Natural killer cell (primary cell): ENCODE results near the gene ZBTB46. TPM values are rescaled to one million over a fixed set of nuclear protein-coding genes. Genes with fewer than 3 reads are reported as not detected.

Experiments
- ATAC-seq, 3 donors: fragments of 150-1000 bp in 2 of 3; fragments of 200-7000 bp in 1 of 3; cut with Tn5 transposase; 1 replicate in 1 of 3; 2 replicates in 2 of 3; pipeline ENCODE4 v1.10.0; 2021; ENCODE audit warnings: mild to moderate bottlenecking in 2 of 3, moderate library complexity in 2 of 3
- DNase-seq, 2 donors: peaks; one replicate each; pipeline versions ENCODE4 v3.0.0 to v3.0.0-alpha.2; 2013 to 2021; ENCODE audit warnings: mixed read lengths in 1 of 2
- H3K27ac ChIP-seq: one replicate; pipeline ENCODE4 v1.5.1; 2013; ENCODE audit warnings: mild to moderate bottlenecking, low read length
- H3K27me3 ChIP-seq: one replicate; pipeline ENCODE4 v1.6.1; 2013; ENCODE audit warnings: low read length; ENCODE audit not compliant: control insufficient read depth, insufficient read depth
- H3K36me3 ChIP-seq: one replicate; pipeline ENCODE4 v1.6.1; 2013; ENCODE audit warnings: low read length; ENCODE audit not compliant: control insufficient read depth, insufficient read depth
- H3K4me1 ChIP-seq: one replicate; pipeline ENCODE4 v1.6.1; 2013; ENCODE audit warnings: low read length; ENCODE audit not compliant: control insufficient read depth, insufficient read depth
- H3K4me3 ChIP-seq: one replicate; pipeline ENCODE4 v1.5.1; 2013; ENCODE audit warnings: low read length
- H3K9me3 ChIP-seq: one replicate; pipeline ENCODE4 v1.6.1; 2013; ENCODE audit warnings: low read length; ENCODE audit not compliant: control insufficient read depth, insufficient read depth
- H3K27ac Mint-ChIP-seq, 2 donors: one replicate each; pipeline ENCODE4 v1.8.0; 2022; ENCODE audit warnings: mild to moderate bottlenecking in 2 of 2, mixed read lengths in 2 of 2, moderate library complexity in 1 of 2
- H3K27me3 Mint-ChIP-seq, 2 donors: one replicate each; pipeline ENCODE4 v1.8.0; 2022; ENCODE audit warnings: low read depth in 2 of 2, mixed read lengths in 2 of 2
- H3K36me3 Mint-ChIP-seq: one replicate; pipeline ENCODE4 v1.8.0; 2022; ENCODE audit warnings: mixed read lengths
- H3K4me1 Mint-ChIP-seq, 2 donors: one replicate each; pipeline ENCODE4 v1.8.0; 2022; ENCODE audit warnings: mixed read lengths in 2 of 2
- H3K4me3 Mint-ChIP-seq: one replicate; pipeline ENCODE4 v1.8.0; 2022; ENCODE audit warnings: mild to moderate bottlenecking, moderate library complexity, mixed read lengths
- H3K9me3 Mint-ChIP-seq, 2 donors: one replicate each; pipeline ENCODE4 v1.8.0; 2022; ENCODE audit warnings: mixed read lengths in 2 of 2
- CTCF ChIP-seq: fragments of 200-600 bp; IDR thresholded peaks from one replicate; pipeline ENCODE4 v1.8.0; 2022; ENCODE audit warnings: antibody characterized with exemption
- WGBS: methylation state at CpG from one replicate; pipeline ENCODE4 v1.1.7; 2013; ENCODE audit warnings: missing lambda C conversion rate; ENCODE audit not compliant: insufficient coverage; 5-methylcytosine and 5-hydroxymethylcytosine counted together
- intact Hi-C: fragments of 100-400 bp; cut with micrococcal nuclease; formaldehyde crosslinking; loops from one replicate; pipeline ENCODE4 v1.14.2; 2022
- total RNA-seq, 4 donors: library from RNA; stranded (reverse); fragments of 120-200 nt in 1 of 4; gene quantifications; one replicate each; pipeline versions ENCODE4 v1.2.3 to v1.2.4, GENCODE V29; 2013 to 2022

Gene ZBTB46
- total RNA-seq, 3 donors from 2014 or later (not counting 1 experiment from before 2014, with no cell fraction given), result 1.1 TPM

DNA sequence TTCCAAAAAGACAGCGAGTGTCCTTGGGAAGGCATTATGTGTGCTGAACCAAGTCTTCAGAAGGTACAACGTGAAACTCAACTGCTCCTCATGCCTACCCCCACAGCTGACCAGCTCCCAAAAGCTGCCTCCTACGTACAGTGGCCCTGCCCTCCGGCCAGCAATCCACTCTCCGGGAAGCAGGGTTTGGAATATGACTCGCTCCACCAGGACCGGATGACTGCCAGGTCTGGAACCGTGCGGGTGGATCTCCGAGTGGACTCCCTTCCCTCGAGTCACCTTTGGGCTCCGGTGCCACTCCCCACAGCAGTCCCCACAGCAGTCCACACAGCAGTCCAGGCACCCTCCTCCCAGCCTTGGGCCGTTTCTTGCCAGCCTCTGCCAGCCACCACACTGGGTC is 4.3 kb downstream of the ZBTB46 start:
- Mint-ChIP-seq H3K27ac (no peak overlapping the region), H3K36me3 (no peaks in the 10 kb centered on the region), H3K27me3 (peaks cover 26 to 34% of the 10 kb centered on the region in 2 donors), H3K4me3 (no peak overlapping the region), H3K9me3 (no peaks in the 10 kb centered on the region), H3K4me1 (peaks cover 9 to 10% of the 10 kb centered on the region in 2 donors)
- Histone ChIP-seq H3K9me3 (no peaks in the 10 kb centered on the region), H3K4me1 (peaks cover 11% of the 10 kb centered on the region), H3K36me3 (no peaks in the 10 kb centered on the region), H3K27me3 (peaks cover 23% of the 10 kb centered on the region), H3K4me3 (no peak overlapping the region), H3K27ac (no peak overlapping the region)
- no peak for TF ChIP-seq CTCF
- ATAC-seq, result no peak
- WGBS, result 92% methylated on average over 13 of the region's 13 CpGs
- intact Hi-C loops, result no loop called here
- no peak for DNase-seq

DNA sequence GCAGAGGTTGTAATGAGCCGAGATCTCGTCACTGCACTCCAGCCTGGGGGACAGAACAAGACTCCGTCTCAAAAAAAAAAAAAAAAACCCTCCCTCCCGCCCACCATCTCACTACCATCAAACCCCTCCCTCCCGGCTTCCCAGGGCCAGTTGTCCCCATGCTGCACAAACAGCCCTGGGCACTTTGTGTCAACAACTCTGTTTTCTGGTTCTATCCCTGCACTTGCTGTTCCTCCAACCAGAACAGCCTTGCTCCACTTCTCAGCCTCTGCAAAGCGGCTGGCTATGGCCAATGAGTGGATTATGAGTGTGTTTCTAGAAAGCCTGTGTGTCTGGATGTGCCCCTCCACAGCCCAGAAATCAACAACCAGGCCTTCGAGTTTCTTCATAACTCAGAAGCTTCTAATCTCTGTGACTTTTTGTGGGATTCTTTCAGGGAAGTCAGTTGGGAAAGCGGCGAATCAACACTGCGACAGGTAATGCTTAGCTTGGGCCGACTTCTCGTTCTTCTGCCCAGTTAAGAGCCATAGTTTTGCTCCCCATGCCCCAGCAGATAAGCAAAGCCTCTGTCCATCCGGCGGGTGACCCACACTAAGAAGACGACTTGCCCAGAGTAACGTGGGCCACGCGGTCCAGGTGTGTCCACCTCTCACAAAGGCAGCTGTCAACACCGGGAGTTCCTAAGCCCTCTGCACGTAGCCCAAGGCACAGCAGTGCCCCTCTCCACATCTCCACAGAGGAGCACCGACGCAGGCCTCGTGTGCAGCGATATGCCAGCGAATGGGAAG is 5.5 kb downstream of the ZBTB46 start:
- Histone ChIP-seq H3K4me1 (peaks cover 11% of the 10 kb centered on the region), H3K36me3 (no peaks in the 10 kb centered on the region), H3K27ac (no peak overlapping the region), H3K4me3 (no peak overlapping the region), H3K9me3 (no peaks in the 10 kb centered on the region), H3K27me3 (peaks cover 23% of the 10 kb centered on the region)
- H3K27me3 Mint-ChIP-seq, result peaks cover 26 to 34% of the 10 kb centered on the region in 2 donors
- TF ChIP-seq CTCF, result no peak
- no peak for ATAC-seq
- DNase-seq, result no peak
- no peak overlapping the region for H3K4me3 Mint-ChIP-seq
- 91% methylated on average over 22 of the region's 25 CpGs for WGBS
- intact Hi-C loops, result no loop called here
- no peak overlapping the region for H3K27ac Mint-ChIP-seq
- no peaks in the 10 kb centered on the region for H3K9me3 Mint-ChIP-seq
- no peaks in the 10 kb centered on the region for H3K36me3 Mint-ChIP-seq
- H3K4me1 Mint-ChIP-seq, result peaks cover 9 to 10% of the 10 kb centered on the region in 2 donors

DNA sequence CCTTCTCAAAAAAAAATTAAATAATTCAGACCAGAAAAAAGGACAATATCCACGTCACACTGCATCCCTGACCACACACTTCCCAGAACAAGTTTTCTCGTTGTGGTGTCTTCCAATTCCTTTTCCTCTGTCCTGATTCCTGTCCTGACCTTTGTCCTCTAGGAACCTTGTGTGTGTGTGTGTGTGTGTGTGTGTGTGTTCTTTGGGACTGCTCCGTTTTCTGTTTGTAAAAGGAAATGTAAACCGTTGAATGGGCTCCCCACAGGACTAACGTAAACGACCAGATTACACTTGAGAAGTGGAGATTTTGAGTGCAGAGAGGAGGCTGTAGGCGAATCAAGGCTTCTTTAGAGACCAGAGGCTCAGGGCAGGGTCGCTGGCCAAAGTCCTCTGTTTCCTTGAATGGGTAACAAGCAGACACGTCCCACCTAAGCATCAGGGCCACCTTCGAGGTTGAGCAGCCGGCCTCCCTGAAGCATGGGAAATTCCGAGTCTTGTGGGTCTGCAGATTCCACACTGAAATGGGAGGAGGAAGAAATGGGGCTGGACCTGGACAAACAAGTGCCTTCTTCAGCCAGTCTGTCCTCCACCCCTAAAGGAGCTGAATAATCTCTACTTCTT is 7.3 kb downstream of the ZBTB46 start:
- Histone ChIP-seq H3K9me3 (no peaks in the 10 kb centered on the region), H3K4me3 (no peak overlapping the region), H3K27me3 (peaks cover 11% of the 10 kb centered on the region), H3K36me3 (no peaks in the 10 kb centered on the region), H3K4me1 (no peaks in the 10 kb centered on the region), H3K27ac (no peak overlapping the region)
- DNase-seq (no peak), ATAC-seq (no peak)
- Mint-ChIP-seq H3K27ac (no peak overlapping the region), H3K4me3 (no peak overlapping the region), H3K4me1 (no peaks in the 10 kb centered on the region), H3K36me3 (no peaks in the 10 kb centered on the region), H3K27me3 (peaks cover 14 to 25% of the 10 kb centered on the region in 2 donors), H3K9me3 (no peaks in the 10 kb centered on the region)
- intact Hi-C loops, result no loop called here
- TF ChIP-seq CTCF, result no peak
- WGBS, result 86% methylated on average over 12 of the region's 12 CpGs
